SU-DHL-6 (cell line): ENCODE measurements around the gene CYB5R4.

Experiments
- EZH2phosphoT487 ChIP-seq: fragments of 200-600 bp; sonication (generic), shearing (Covaris generic); conservative IDR thresholded peaks from 2 replicates; pipeline ENCODE4 v1.6.1; 2018; ENCODE audit warnings: mild to moderate bottlenecking, antibody characterized with exemption, low read length, moderate library complexity, mixed read lengths
- TF ChIP-seq, protein P1 (sequence below): fragments of 200-600 bp; sonication (generic); IDR thresholded peaks from one replicate; pipeline ENCODE4 v1.5.1; 2017; ENCODE audit warnings: antibody characterized with exemption, mild to moderate bottlenecking, low read length, moderate library complexity; ENCODE audit not compliant: insufficient read depth, poor library complexity, severe bottlenecking

GRCh38 chr6:83846291-83846690 is 13.2 kb upstream of the CYB5R4 start:
- TF ChIP-seq, protein P1, sequence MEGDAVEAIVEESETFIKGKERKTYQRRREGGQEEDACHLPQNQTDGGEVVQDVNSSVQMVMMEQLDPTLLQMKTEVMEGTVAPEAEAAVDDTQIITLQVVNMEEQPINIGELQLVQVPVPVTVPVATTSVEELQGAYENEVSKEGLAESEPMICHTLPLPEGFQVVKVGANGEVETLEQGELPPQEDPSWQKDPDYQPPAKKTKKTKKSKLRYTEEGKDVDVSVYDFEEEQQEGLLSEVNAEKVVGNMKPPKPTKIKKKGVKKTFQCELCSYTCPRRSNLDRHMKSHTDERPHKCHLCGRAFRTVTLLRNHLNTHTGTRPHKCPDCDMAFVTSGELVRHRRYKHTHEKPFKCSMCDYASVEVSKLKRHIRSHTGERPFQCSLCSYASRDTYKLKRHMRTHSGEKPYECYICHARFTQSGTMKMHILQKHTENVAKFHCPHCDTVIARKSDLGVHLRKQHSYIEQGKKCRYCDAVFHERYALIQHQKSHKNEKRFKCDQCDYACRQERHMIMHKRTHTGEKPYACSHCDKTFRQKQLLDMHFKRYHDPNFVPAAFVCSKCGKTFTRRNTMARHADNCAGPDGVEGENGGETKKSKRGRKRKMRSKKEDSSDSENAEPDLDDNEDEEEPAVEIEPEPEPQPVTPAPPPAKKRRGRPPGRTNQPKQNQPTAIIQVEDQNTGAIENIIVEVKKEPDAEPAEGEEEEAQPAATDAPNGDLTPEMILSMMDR, result no peak
- no peak for TF ChIP-seq EZH2phosphoT487
